HS-27A (cell line): ENCODE results near the gene PTGS2.

Experiments
- DNase-seq: peaks from one replicate; pipeline ENCODE4 v3.0.0-alpha.2; 2012; ENCODE audit warnings: low read depth, missing footprints

Gene PTGS2

GRCh38 chr1:186680245-186681061 is at the start of gene PTGS2:
TSS of gene PTGS2 (minus strand) at chr1:186680423. CDS start at chr1:186680290, 133 bp downstream.
- DNase-seq = peak; percentile 50

- DNase-seq = peak; percentile 4
These were observed 42.6 kb upstream of the PTGS2 start for GRCh38 chr1:186722711-186723309.

- no peak for DNase-seq
These were observed 37.1 kb upstream of the PTGS2 start for GRCh38 chr1:186717286-186717685.

GRCh38 chr1:186715887-186716809 is 35.9 kb upstream of the PTGS2 start:
- DNase-seq = no peak

GRCh38 chr1:186710696-186711095 is 30.5 kb upstream of the PTGS2 start:
- DNase-seq = no peak

GRCh38 chr1:186708694-186709097 is 28.5 kb upstream of the PTGS2 start:
- no peak for DNase-seq

GRCh38 chr1:186703209-186703766 is 23.1 kb upstream of the PTGS2 start:
- no peak for DNase-seq

GRCh38 chr1:186700722-186701121 is 20.5 kb upstream of the PTGS2 start:
- no peak for DNase-seq

- no peak for DNase-seq
These were observed 19.3 kb upstream of the PTGS2 start for GRCh38 chr1:186699519-186699918.

GRCh38 chr1:186689907-186690306 is 9.7 kb upstream of the PTGS2 start:
- no peak for DNase-seq

- no peak for DNase-seq
These were observed 9.2 kb upstream of the PTGS2 start for GRCh38 chr1:186689376-186689775.

GRCh38 chr1:186683652-186684410 is 3.6 kb upstream of the PTGS2 start:
- DNase-seq = no peak

- DNase-seq = no peak
These were observed 2.5 kb upstream of the PTGS2 start for GRCh38 chr1:186682736-186683135.

- DNase-seq = no peak
These were observed 1.6 kb upstream of the PTGS2 start for GRCh38 chr1:186681801-186682200.

- DNase-seq = no peak
These were observed 898 bp upstream of the PTGS2 start for GRCh38 chr1:186681121-186681520.

- DNase-seq = no peak
These were observed 339 bp downstream of the PTGS2 start for GRCh38 chr1:186679924-186680244.

- DNase-seq = no peak
These were observed 2.1 kb downstream of the PTGS2 start for GRCh38 chr1:186678155-186678554.

- DNase-seq = no peak
These were observed 7.6 kb downstream of the PTGS2 start for GRCh38 chr1:186672596-186672995.

- DNase-seq = no peak
These were observed 8.1 kb downstream of the PTGS2 start for GRCh38 chr1:186672131-186672530.

GRCh38 chr1:186671136-186671825 is 8.9 kb downstream of the PTGS2 start:
- no peak for DNase-seq
